Measurements from ENCODE around the gene EHD1. TPM values are rescaled to one million over a fixed set of nuclear protein-coding genes. Genes with fewer than 3 reads are reported as not detected.

EHD1 gene
- total and polyA plus RNA-seq, 2 experiments from 2014 or later: 70.0 to 119 TPM

DNA sequence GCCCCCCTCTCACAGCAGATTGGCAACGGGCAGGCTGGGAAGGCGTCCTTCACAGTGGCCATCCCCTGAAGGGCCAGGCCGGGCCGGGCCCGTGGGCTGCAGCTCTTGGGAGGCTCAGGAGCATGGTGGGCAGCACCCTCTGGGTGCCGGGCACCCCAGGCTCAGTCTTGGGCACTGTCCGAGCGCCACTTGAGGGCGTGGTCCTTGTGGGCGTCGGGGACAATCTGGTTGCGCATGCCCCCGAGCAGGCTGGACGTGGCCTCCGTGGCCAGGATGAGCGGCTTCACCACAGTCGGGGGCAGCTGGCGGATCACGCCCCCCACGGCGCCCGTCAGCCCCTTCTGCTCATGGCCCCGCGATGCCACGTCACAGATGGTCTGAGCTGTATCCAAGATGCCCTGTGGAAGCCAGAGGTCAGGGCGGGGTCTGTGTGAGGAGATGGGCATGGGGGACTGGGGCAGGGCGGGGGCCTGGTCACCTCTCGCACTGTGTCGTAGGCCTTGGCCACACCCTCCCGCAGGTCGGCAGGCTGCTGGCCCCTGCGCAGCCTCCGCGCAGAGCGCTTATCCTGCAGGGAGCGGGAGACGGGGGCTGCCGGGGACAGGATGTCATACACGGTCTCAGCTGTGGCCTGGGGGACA is 16.5 kb upstream of the EHD1 start:
- no peak for DNase-seq (ENCODE audit: low read depth in 1 of 2, low spot score in 1 of 2)
- H3K27ac ChIP-seq: no peak overlapping the region
- no peaks in the 10 kb centered on the region for H3K4me1 ChIP-seq (ENCODE audit: low read depth)

DNA sequence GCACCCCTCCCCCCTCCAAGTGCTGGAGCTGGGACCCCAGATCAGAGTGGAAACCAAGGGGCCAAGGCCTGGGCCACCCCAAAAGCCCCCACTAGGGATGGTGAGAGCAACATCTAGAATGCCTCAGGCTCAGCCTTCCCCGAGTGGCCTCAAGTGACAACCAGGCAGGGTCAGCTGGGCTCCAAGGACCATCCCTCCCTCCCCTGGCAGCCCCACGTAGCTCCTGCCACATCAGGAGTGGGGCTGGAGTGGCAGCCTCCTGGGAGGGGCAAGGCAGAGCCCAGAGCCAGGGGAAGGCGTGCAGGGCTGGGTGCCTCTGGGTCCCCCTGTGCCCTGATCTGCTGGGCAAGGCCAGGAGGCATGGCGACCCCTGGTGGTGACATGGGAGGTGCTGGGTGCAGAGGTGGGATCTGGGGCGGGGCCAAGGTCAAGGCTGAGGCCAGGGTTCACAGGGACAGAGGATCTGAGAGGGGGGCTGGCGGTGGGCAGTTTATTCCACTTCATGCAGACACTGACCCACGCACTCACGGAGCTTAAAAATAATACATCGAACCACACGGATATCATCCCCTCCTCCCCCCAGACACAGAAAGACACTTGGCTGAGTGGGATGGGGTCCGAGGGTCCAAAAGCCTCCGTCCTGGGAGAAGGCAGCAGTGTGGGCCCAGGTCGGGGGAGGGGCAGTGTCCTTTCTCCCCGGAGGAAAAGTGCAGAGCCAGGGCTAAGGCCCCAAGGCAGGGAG is 15.8 kb upstream of the EHD1 start:
- Histone ChIP-seq H3K4me3 (no peak overlapping the region), H3K9me3 (ENCODE audit: low read depth) (no peaks in the 10 kb centered on the region), H3K27ac (no peak overlapping the region), H3K36me3 (peaks cover 5% of the 10 kb centered on the region), H3K4me1 (ENCODE audit: low read depth) (peaks cover 2% of the 10 kb centered on the region), H3K27me3 (no peaks in the 10 kb centered on the region)
- peak; percentile 76 to 90 for DNase-seq (ENCODE audit: low read depth in 1 of 2, low spot score in 1 of 2)
- TF ChIP-seq, protein P1, sequence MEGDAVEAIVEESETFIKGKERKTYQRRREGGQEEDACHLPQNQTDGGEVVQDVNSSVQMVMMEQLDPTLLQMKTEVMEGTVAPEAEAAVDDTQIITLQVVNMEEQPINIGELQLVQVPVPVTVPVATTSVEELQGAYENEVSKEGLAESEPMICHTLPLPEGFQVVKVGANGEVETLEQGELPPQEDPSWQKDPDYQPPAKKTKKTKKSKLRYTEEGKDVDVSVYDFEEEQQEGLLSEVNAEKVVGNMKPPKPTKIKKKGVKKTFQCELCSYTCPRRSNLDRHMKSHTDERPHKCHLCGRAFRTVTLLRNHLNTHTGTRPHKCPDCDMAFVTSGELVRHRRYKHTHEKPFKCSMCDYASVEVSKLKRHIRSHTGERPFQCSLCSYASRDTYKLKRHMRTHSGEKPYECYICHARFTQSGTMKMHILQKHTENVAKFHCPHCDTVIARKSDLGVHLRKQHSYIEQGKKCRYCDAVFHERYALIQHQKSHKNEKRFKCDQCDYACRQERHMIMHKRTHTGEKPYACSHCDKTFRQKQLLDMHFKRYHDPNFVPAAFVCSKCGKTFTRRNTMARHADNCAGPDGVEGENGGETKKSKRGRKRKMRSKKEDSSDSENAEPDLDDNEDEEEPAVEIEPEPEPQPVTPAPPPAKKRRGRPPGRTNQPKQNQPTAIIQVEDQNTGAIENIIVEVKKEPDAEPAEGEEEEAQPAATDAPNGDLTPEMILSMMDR (IDR thresholded peaks at IDR 0.05; ENCODE audit: low read depth, low read length): peak; percentile 87

More for the DNA sequence above, 16.5 kb upstream of the EHD1 start:
- TF ChIP-seq, protein P1 (IDR thresholded peaks at IDR 0.05; ENCODE audit: low read depth, low read length): no peak
- Histone ChIP-seq H3K4me3 (no peak overlapping the region), H3K27me3 (no peaks in the 10 kb centered on the region), H3K36me3 (peaks cover 5% of the 10 kb centered on the region), H3K9me3 (ENCODE audit: low read depth) (no peaks in the 10 kb centered on the region)

DNA sequence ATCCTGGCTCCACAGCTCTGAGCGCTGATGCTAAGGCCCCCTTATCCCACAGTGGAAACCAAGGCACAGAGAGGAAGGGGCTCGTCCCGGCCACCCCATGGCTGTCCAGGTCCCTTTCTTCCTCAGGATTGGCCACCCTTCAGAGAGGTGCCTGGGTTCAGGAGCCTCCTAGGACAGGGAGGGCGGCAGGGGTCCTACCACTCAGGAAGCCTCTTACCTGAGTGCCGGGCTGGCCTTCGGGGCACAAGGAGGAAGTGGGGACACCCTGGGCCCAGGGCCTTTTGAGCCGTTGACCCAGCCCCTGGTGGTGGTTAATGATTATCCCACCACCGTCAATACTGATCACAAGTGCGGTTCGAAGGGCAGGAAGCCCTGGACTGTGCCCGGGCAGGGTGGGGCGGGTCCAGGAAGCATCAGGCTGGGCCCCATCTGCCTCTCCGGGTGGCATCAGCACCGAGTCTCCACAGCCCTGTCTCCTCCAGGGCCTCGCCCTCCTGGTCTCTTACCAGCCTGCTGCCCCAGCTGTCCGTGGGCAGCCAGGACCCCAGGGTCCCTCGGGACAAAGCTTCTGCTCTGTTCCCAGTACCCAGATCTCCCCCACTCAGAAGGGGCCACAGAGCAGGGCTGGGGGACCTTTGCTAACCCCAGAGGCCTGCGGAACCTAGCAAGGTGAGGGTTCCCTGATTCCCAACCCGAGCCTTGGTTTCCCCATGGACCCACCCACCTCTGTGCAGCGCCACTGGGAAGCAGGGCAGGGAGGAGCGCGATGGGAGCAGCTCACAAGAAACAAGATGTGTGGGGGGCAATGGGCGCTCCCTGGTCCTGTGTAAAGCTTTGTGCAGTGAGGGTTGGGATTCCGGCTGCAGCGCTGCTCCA is 15.0 kb upstream of the EHD1 start:
- Histone ChIP-seq H3K27ac (no peak overlapping the region), H3K9me3 (ENCODE audit: low read depth) (no peaks in the 10 kb centered on the region), H3K36me3 (peaks cover 3% of the 10 kb centered on the region), H3K4me1 (ENCODE audit: low read depth) (peaks cover 10% of the 10 kb centered on the region), H3K27me3 (no peaks in the 10 kb centered on the region), H3K4me3 (no peak overlapping the region)
- DNase-seq (ENCODE audit: low read depth in 1 of 2, low spot score in 1 of 2): no peak
- TF ChIP-seq, protein P1 (IDR thresholded peaks at IDR 0.05; ENCODE audit: low read depth, low read length): no peak

DNA sequence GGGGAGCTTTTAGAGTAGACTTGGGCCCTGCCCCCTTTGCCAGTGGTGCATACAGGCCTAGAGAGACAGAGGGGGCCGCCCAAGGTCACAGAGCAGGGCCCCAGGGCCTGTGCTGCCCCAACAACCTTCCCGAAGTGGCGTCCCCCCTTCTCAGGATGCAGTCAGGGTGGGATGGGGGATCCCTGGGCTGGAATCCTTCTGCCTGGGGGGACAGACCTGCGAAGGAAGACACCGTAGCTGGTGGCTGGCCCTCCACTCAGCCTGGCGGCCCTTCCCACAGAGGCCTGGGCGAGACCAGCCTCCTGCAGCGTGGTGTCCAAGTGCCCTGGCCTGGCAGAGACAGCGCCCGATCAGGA is 14.4 kb upstream of the EHD1 start:
- H3K36me3 ChIP-seq: no peaks in the 10 kb centered on the region
- no peaks in the 10 kb centered on the region for H3K9me3 ChIP-seq (ENCODE audit: low read depth)
- H3K4me3 ChIP-seq: no peak overlapping the region
- DNase-seq (ENCODE audit: low read depth in 1 of 2, low spot score in 1 of 2): no peak
- TF ChIP-seq, protein P1 (IDR thresholded peaks at IDR 0.05; ENCODE audit: low read depth, low read length): no peak
- H3K27ac ChIP-seq: no peak overlapping the region
- H3K4me1 ChIP-seq (ENCODE audit: low read depth): peaks cover 15% of the 10 kb centered on the region
- H3K27me3 ChIP-seq: no peaks in the 10 kb centered on the region

DNA sequence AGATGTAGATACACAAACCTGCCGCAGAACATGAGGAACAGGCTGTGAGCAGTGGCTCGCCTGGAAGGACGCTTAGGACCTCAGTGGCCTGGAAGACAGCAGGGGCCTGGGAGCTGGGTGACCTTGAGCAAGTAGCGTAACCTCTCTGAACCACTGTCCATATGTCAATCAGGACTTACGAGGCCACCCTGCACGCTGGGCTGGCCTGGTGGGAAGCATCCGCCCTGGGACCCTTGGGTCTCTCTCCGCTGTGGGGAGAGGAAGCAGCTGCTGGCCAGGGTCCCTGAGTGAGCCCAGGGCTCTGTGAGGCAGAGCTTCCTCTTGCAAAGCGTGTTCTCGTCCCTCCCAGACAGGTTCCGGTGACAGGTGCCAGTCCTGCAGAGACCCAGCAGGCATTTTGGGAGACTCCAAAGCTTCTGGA is 14.0 kb upstream of the EHD1 start:
- no peak for DNase-seq (ENCODE audit: low read depth in 1 of 2, low spot score in 1 of 2)
- TF ChIP-seq, protein P1 (IDR thresholded peaks at IDR 0.05; ENCODE audit: low read depth, low read length): no peak
- H3K27ac ChIP-seq: no peak overlapping the region
- H3K36me3 ChIP-seq: no peaks in the 10 kb centered on the region
- no peaks in the 10 kb centered on the region for H3K9me3 ChIP-seq (ENCODE audit: low read depth)
- H3K27me3 ChIP-seq: no peaks in the 10 kb centered on the region
- H3K4me1 ChIP-seq (ENCODE audit: low read depth): peaks cover 18% of the 10 kb centered on the region
- no peak overlapping the region for H3K4me3 ChIP-seq
